HepG2 (cell line): ENCODE results near the gene STN1. TPM values are rescaled to one million over a fixed set of nuclear protein-coding genes. Genes with fewer than 3 reads are reported as not detected.

ENCODE experiments used
- ATAC-seq: fragments of 200-7000 bp; cut with Tn5 transposase; 3 replicates; pipeline ENCODE4 v1.9.1; 2020; ENCODE audit warnings: mild to moderate bottlenecking, moderate library complexity
- BruUV-seq: library from RNA; stranded (reverse); fragments of 400-500 nt; replicated peaks from 2 replicates; lab custom pipeline; 2021; lab: Mats Ljungman, UMichigan
- CTCF ChIA-PET: fragments of 300-600 bp; formaldehyde crosslinking; extraction: SDS; loops from one replicate; lab custom pipeline; 2021; ENCODE audit warnings: low total read pairs, inconsistent platforms, low intra/inter-chr PET ratio; lab: Yijun Ruan, JAX
- POLR2A ChIA-PET: fragments of 350-600 bp; sonication (Branson Sonifier 250); formaldehyde crosslinking; loops from one replicate; lab custom pipeline; 2020; ENCODE audit warnings: antibody characterized with exemption, inconsistent platforms; lab: Yijun Ruan, JAX
- DNase-seq: peaks from one replicate; pipeline ENCODE4 v3.0.0-alpha.2; 2015; ENCODE audit warnings: low spot score
- FAIRE-seq: peaks from 3 replicates; lab custom pipeline; 2011; peaks lifted over from hg19 to GRCh38; lab: Jason Lieb, UNC
- H2AFZ ChIP-seq: one replicate; pipeline ENCODE4 v1.6.1; 2011; ENCODE audit warnings: low read length, inconsistent platforms
- H3K27ac ChIP-seq: fragments of 300-600 bp; 3 replicates; pipeline ENCODE4 v1.8.0; 2011; ENCODE audit warnings: mixed run types, mild to moderate bottlenecking, mixed read lengths, low read length, inconsistent platforms; ENCODE audit not compliant: insufficient read depth; ENCODE audit errors: extremely low read length
- H3K27me3 ChIP-seq, 2 experiments: fragments of 200-600 bp in 1 of 2; 2 replicates in 1 of 2; 3 replicates in 1 of 2; pipeline versions ENCODE4 v1.6.0 to v1.8.0; 2011; ENCODE audit warnings: low read length in 2 of 2, mild to moderate bottlenecking in 2 of 2, moderate library complexity in 2 of 2, inconsistent platforms in 1 of 2; ENCODE audit not compliant: insufficient read depth in 2 of 2, control insufficient read depth in 1 of 2
- H3K36me3 ChIP-seq, 2 experiments: fragments of 200-600 bp in 1 of 2; replicated peaks in 1 of 2; 2 replicates in 1 of 2; 3 replicates in 1 of 2; pipeline versions ENCODE4 v1.5.1 to v1.8.0; 2011; ENCODE audit warnings: low read length in 2 of 2, inconsistent platforms in 1 of 2; ENCODE audit not compliant: insufficient read depth in 2 of 2, control insufficient read depth in 1 of 2
- H3K4me1 ChIP-seq: 2 replicates; pipeline ENCODE4 v1.5.1; 2012; ENCODE audit warnings: low read length, inconsistent platforms; ENCODE audit not compliant: insufficient read depth
- H3K4me2 ChIP-seq: 2 replicates; pipeline ENCODE4 v1.6.0; 2011; ENCODE audit warnings: low read depth, low read length, inconsistent platforms
- H3K4me3 ChIP-seq, 3 experiments: fragments of 200-600 bp in 1 of 3; sonication (generic), shearing (Covaris generic) in 1 of 3; replicated peaks in 1 of 3; 2 replicates each; pipeline ENCODE4 v1.5.1; 2011 to 2016; ENCODE audit warnings: low read length in 3 of 3, inconsistent platforms in 2 of 3, low read depth in 2 of 3, mild to moderate bottlenecking in 2 of 3, control low read depth in 1 of 3, mixed read lengths in 1 of 3; ENCODE audit not compliant: insufficient read depth in 1 of 3
- H3K79me2 ChIP-seq: one replicate; pipeline ENCODE4 v1.6.1; 2011; ENCODE audit warnings: low read length, inconsistent platforms; ENCODE audit not compliant: insufficient read depth
- H3K9ac ChIP-seq: 2 replicates; pipeline ENCODE4 v1.6.0; 2011; ENCODE audit warnings: mild to moderate bottlenecking, low read depth, low read length, inconsistent platforms; ENCODE audit not compliant: insufficient read depth
- H3K9me3 ChIP-seq: 2 replicates; pipeline ENCODE4 v1.5.1; 2012; ENCODE audit warnings: mild to moderate bottlenecking, low read length
- H4K20me1 ChIP-seq: 2 replicates; pipeline ENCODE4 v1.6.0; 2011; ENCODE audit warnings: inconsistent platforms, mild to moderate bottlenecking, low read length, moderate library complexity; ENCODE audit not compliant: insufficient read depth
- ADNP ChIP-seq: sonication (generic); formaldehyde crosslinking; IDR thresholded peaks from 2 replicates; pipeline ENCODE4 v1.4.0; 2020; ENCODE audit warnings: missing genetic modification reagents
- DNMT1 ChIP-seq: sonication (generic); formaldehyde crosslinking; IDR thresholded peaks from 2 replicates; pipeline ENCODE4 v1.5.1; 2020; ENCODE audit warnings: mild to moderate bottlenecking, missing genetic modification reagents
- HDAC6 ChIP-seq: fragments of 200-600 bp; sonication (generic); IDR thresholded peaks from 2 replicates; pipeline ENCODE4 v1.7.0; 2017; ENCODE audit warnings: mild to moderate bottlenecking, antibody characterized with exemption, low read length, low read depth
- HMG20A ChIP-seq: IDR thresholded peaks from 2 replicates; pipeline ENCODE4 v1.6.1; 2016; ENCODE audit warnings: borderline replicate concordance
- HNRNPK ChIP-seq: fragments of 200-400 bp; formaldehyde crosslinking; IDR thresholded peaks from 2 replicates; pipeline ENCODE4 v1.6.1; 2018; ENCODE audit warnings: low read length, low read depth, moderate library complexity, mild to moderate bottlenecking; ENCODE audit not compliant: poor library complexity, severe bottlenecking
- IKZF4 ChIP-seq: sonication (generic); formaldehyde crosslinking; IDR thresholded peaks from 2 replicates; pipeline ENCODE4 v1.5.1; 2020; ENCODE audit warnings: borderline replicate concordance, mild to moderate bottlenecking, low read depth, missing genetic modification reagents; ENCODE audit errors: not compliant biosample characterization
- ISX ChIP-seq: sonication (generic); formaldehyde crosslinking; conservative IDR thresholded peaks from 2 replicates; pipeline ENCODE4 v1.5.0; 2020; ENCODE audit warnings: missing genetic modification reagents
- KLF15 ChIP-seq: sonication (generic); formaldehyde crosslinking; IDR thresholded peaks from 2 replicates; pipeline ENCODE4 v1.8.1; 2023; ENCODE audit warnings: borderline replicate concordance, mild to moderate bottlenecking, inconsistent platforms, missing genetic modification reagents, mixed read lengths
- MED8 ChIP-seq: sonication (generic); formaldehyde crosslinking; IDR thresholded peaks from 2 replicates; pipeline ENCODE4 v1.8.1; 2023; ENCODE audit warnings: mild to moderate bottlenecking, missing genetic modification reagents; ENCODE audit not compliant: insufficient replicate concordance
- NRL ChIP-seq: sonication (generic); formaldehyde crosslinking; IDR thresholded peaks from 2 replicates; pipeline ENCODE4 v1.5.0; 2020; ENCODE audit warnings: missing genetic modification reagents, mild to moderate bottlenecking, moderate library complexity, borderline replicate concordance
- TAF1 ChIP-seq: sonication (generic); formaldehyde crosslinking; IDR thresholded peaks from 2 replicates; pipeline ENCODE4 v1.4.0; 2020; ENCODE audit warnings: missing genetic modification reagents
- U2AF1 ChIP-seq: fragments of 200-400 bp; formaldehyde crosslinking; optimal IDR thresholded peaks from 2 replicates; pipeline ENCODE3; 2017; ENCODE audit warnings: mild to moderate bottlenecking, low read depth, low read length
- ZFP36 ChIP-seq: fragments of 150-350 bp; IDR thresholded peaks from 2 replicates; pipeline ENCODE4 v1.6.1; 2018; ENCODE audit warnings: borderline replicate concordance, low read length, low read depth; ENCODE audit not compliant: partially characterized antibody
- ZFP41 ChIP-seq: sonication (generic); formaldehyde crosslinking; IDR thresholded peaks from 2 replicates; pipeline ENCODE4 v1.4.0; 2020; ENCODE audit warnings: mild to moderate bottlenecking, missing genetic modification reagents, borderline replicate concordance
- ZNF501 ChIP-seq: sonication (generic); formaldehyde crosslinking; IDR thresholded peaks from 2 replicates; pipeline ENCODE4 v1.5.1; 2020; ENCODE audit warnings: mild to moderate bottlenecking, moderate library complexity, missing genetic modification reagents
- ZNF557 ChIP-seq: sonication (generic); formaldehyde crosslinking; IDR thresholded peaks from 2 replicates; pipeline ENCODE4 v1.4.0; 2020; ENCODE audit warnings: missing genetic modification reagents
- ZNF749 ChIP-seq: sonication (generic); formaldehyde crosslinking; IDR thresholded peaks from 2 replicates; pipeline ENCODE4 v1.8.0; 2022; ENCODE audit warnings: mild to moderate bottlenecking, missing genetic modification reagents, moderate library complexity, borderline replicate concordance
- ZNF790 ChIP-seq: sonication (generic); formaldehyde crosslinking; IDR thresholded peaks from 2 replicates; pipeline ENCODE4 v1.8.0; 2022; ENCODE audit warnings: missing genetic modification reagents, mild to moderate bottlenecking, borderline replicate concordance
- ZSCAN9 ChIP-seq: IDR thresholded peaks from 2 replicates; pipeline ENCODE4 v1.6.1; 2016; ENCODE audit warnings: borderline replicate concordance
- WGBS: methylation state at CpG from one replicate; pipeline ENCODE4 v1.1.6; 2017; ENCODE audit warnings: low lambda C conversion rate; 5-methylcytosine and 5-hydroxymethylcytosine counted together
- in situ Hi-C: cut with HindIII; loops from 2 replicates; pipeline ENCODE4 v1.10.0; 2017; ENCODE audit warnings: low pct_unique_long_range_greater_than_20kb; ENCODE audit not compliant: extremely low pct_ligation_motif_present
- intact Hi-C: fragments of 100-400 bp; cut with micrococcal nuclease; formaldehyde crosslinking; loops from one replicate; pipeline ENCODE4 v1.10.0; 2022; ENCODE audit not compliant: unreplicated experiment
- polyA plus RNA-seq, 8 experiments: library from polyadenylated mRNA; depleted of rRNA in 3 of 8; stranded (reverse) in 7 of 8; unstranded in 1 of 8; fragments of >200 nt; fragmentation: Illumina TruSeq in 4 of 8; extraction: Trizol in 4 of 8; gene quantifications; 2 replicates each; pipeline versions ENCODE4 v1.2.1 to v1.2.3, GENCODE V29; 2011 to 2016; ENCODE audit warnings: low read depth in 4 of 8, missing spikeins in 1 of 8, mixed read lengths in 1 of 8; ENCODE audit not compliant: insufficient read depth in 1 of 8
- total RNA-seq, 5 experiments: library from RNA; depleted of rRNA; stranded (reverse); fragments of >200 nt; fragmentation: Illumina TruSeq; extraction: Trizol; gene quantifications; 2 replicates each; pipeline ENCODE4 v1.2.3, GENCODE V29; 2016; ENCODE audit warnings: low read depth in 1 of 5
- TF ChIP-seq, protein P1 (sequence below): sonication (generic); formaldehyde crosslinking; IDR thresholded peaks from 2 replicates; pipeline ENCODE4 v1.5.0; 2020; ENCODE audit warnings: missing genetic modification reagents
- TF ChIP-seq, protein P2 (sequence below): sonication (generic); formaldehyde crosslinking; conservative IDR thresholded peaks from 2 replicates; pipeline ENCODE4 v1.8.0; 2022; ENCODE audit warnings: missing genetic modification reagents
- TF ChIP-seq, protein P3 (sequence below): IDR thresholded peaks from 2 replicates; pipeline ENCODE4 v1.6.1; 2016

Gene STN1
- total and polyA plus RNA-seq, 2 of the 13 experiments (the other 11 are each of a cell fraction or from before 2014, with no cell fraction given): 17.6 to 22.7 TPM

DNA sequence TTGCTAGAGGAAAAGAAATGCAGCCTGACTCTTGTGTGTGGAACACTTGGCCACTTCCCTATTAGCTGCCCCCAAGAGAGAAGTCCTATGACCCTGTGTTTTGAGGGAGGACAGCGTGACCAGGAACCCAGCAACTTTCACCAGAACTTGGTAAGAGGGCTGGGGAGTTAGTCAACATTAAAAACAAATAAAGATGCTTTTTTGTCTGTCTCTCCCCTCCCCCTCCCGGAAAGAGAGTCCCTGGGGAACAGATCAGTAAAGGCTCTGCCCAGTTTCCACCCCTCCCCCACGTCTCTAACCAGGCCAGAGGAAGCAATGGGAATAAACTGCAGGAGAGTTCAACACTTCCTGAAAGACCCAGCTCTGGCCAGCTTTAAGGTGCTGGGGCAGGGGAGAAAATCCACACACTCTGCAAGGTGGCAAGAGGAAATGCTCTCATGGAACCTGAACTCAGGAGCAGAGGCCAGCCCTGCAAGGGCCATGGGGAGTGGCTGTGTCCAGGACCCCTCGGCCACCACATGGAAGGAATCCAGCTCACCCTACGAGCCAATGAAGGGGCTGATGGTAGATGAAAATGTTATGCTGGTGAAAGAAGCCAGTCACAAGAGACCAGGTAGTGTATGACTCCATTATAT lies 84.1 kb downstream of the STN1 start (continued):
- TF ChIP-seq ZNF557 (CRISPR knock-in tag) (0 out of 2 replicates have a peak, but pooled peaks have one; percentile 33), ZSCAN9 (CRISPR knock-in tag) (peak; percentile 53; the same call in 1 of the 2 replicates), ZNF749 (CRISPR knock-in tag) (no peak), MED8 (peak; percentile 18), ADNP (CRISPR knock-in tag) (no peak), U2AF1 (no peak), HMG20A (CRISPR knock-in tag) (peak; percentile 77; the same call in 1 of the 2 replicates), KLF15 (no peak), TAF1 (CRISPR knock-in tag) (no peak)
- TF ChIP-seq, protein P1, sequence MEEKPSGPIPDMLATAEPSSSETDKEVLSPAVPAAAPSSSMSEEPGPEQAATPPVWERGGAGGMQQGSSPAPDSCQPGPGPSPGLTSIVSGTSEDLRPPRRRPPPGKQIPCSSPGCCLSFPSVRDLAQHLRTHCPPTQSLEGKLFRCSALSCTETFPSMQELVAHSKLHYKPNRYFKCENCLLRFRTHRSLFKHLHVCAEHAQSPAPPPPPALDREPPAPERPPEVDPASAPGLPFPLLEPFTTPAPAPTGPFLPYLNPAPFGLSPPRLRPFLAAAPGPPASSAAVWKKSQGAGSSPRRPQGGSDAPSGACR (CRISPR knock-in tag): 0 out of 2 replicates have a peak, but pooled peaks have one; percentile 8
- TF ChIP-seq, protein P2, sequence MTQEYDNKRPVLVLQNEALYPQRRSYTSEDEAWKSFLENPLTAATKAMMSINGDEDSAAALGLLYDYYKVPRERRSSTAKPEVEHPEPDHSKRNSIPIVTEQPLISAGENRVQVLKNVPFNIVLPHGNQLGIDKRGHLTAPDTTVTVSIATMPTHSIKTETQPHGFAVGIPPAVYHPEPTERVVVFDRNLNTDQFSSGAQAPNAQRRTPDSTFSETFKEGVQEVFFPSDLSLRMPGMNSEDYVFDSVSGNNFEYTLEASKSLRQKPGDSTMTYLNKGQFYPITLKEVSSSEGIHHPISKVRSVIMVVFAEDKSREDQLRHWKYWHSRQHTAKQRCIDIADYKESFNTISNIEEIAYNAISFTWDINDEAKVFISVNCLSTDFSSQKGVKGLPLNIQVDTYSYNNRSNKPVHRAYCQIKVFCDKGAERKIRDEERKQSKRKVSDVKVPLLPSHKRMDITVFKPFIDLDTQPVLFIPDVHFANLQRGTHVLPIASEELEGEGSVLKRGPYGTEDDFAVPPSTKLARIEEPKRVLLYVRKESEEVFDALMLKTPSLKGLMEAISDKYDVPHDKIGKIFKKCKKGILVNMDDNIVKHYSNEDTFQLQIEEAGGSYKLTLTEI (CRISPR knock-in tag): no peak

DNA sequence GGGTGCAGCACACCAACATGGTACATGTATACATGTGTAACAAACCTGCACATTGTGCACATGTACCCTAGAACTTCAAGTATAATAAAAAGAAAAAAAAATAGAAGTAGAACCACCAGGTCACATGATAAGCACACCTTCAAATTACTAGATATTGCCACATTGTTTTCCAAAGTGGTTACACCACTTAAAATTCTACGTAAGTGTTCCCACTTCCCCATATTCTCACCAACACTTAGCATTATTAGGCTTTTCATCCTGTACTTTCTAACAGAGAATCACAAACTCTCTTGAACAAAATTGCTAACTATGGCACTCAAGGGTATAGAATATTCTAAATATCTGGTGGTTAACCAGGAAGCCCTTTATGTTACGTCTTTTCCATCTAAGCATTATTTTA lies 85.2 kb downstream of the STN1 start:
- Histone ChIP-seq H3K79me2 (peaks cover 97% of the 10 kb centered on the region), H4K20me1 (peaks cover 27% of the 10 kb centered on the region), H3K9me3 (no peaks in the 10 kb centered on the region), H3K4me3 (no peak overlapping the region), H3K4me2 (no peak overlapping the region), H2AFZ (no peak overlapping the region), H3K27ac (no peak overlapping the region), H3K9ac (no peak overlapping the region), H3K36me3 (peaks cover 0 to 3% of the 10 kb centered on the region in 2 experiments; a peak in 1 of 5 replicates), H3K4me1 (peaks cover 94% of the 10 kb centered on the region), H3K27me3 (no peaks in the 10 kb centered on the region)
- no peak for FAIRE-seq
- in situ Hi-C loops (no loop called here), intact Hi-C loops (no loop called here)
- ChIA-PET POLR2A (interaction anchor here (0.9 to 3.5 kb wide), 4 partner anchors 14 to 39 kb away, joined by 3 to 30 read pairs (median 16); partner anchors contain the start of gene SH3PXD2A), CTCF (no interaction called here)
- no TSS peak for BruUV-seq
- no peak for ATAC-seq
- DNase-seq: no peak
- 98% methylated on average over 2 of the region's 2 CpGs for WGBS
- TF ChIP-seq, protein P3, sequence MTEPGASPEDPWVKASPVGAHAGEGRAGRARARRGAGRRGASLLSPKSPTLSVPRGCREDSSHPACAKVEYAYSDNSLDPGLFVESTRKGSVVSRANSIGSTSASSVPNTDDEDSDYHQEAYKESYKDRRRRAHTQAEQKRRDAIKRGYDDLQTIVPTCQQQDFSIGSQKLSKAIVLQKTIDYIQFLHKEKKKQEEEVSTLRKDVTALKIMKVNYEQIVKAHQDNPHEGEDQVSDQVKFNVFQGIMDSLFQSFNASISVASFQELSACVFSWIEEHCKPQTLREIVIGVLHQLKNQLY: no peak
- TF ChIP-seq ZNF501 (CRISPR knock-in tag) (no peak), ZNF790 (CRISPR knock-in tag) (no peak), ISX (no peak), DNMT1 (CRISPR knock-in tag) (no peak), NRL (CRISPR knock-in tag) (no peak), HNRNPK (no peak), ZFP41 (CRISPR knock-in tag) (no peak), ZFP36 (no peak), HDAC6 (no peak), IKZF4 (no peak)
